Measurements from ENCODE around the gene SREBF1. TPM values are rescaled to one million over a fixed set of nuclear protein-coding genes. Genes with fewer than 3 reads are reported as not detected.
"Not testable (repeated sequence)": the region's sequence is repeated elsewhere in the genome, so short reads cannot be mapped to it uniquely, and the experiment has no call there.

The SREBF1 gene
- total RNA-seq, 1 donor from 2014 or later, result 85.0 TPM

DNA sequence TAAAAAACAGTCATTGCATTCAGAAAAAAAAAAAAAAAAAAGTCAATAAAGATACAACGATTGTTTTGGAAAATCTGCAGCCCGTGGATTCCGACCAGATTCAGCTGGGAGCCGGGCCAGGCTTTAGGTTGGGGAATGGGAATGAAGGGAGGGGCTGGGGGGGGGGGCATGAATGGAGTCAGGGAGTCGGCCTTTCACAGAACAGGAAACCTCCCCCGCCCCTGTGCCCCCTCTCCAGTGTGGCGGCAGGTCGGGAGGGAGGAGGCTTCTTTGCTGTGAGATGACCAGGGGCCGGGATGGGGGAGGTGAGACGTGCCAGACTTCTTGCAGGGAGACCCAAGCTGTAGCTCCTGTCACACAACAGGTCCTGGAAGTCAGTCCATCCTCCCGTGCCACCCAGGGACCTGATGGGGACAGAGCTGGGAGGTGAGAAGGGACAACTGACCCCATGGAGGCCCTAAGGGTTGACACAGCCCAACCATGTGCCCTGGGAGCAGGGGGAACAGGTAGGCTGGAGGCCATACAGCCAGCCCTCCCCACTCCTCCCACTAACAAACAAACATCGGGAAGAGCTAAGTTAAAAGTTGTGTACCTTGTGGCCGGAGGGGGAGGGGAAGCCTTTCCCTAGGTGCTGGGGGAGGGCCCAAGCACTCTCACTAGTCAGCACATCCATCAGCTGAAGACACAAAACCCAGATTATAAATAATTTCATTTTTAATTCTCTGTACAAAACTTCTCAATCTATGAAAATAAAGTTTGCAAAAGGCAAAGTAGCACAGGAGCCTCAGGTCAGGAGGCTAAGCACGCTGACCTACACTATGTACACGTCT lies 25.2 kb downstream of the SREBF1 start:
- H3K27me3 Mint-ChIP-seq, result peaks cover 3% of the 10 kb centered on the region

DNA sequence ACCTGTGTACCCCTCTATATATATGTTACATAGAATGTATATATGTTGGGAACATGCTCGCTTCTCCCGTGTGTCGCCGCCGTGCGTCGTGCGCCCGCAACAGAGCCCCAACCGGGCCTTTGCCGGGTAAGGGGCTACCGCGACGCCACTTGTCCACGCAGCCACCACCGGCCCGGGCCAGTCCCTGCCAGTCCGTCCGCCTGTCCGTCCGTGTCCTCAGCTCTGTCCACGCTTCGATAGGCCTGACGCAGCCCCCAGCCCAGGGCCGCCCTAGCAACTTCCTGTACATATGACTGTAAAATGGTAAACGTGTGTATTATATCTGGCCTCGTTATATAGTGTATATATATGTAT lies 25.9 kb downstream of the SREBF1 start:
- TF ChIP-seq, protein P1, sequence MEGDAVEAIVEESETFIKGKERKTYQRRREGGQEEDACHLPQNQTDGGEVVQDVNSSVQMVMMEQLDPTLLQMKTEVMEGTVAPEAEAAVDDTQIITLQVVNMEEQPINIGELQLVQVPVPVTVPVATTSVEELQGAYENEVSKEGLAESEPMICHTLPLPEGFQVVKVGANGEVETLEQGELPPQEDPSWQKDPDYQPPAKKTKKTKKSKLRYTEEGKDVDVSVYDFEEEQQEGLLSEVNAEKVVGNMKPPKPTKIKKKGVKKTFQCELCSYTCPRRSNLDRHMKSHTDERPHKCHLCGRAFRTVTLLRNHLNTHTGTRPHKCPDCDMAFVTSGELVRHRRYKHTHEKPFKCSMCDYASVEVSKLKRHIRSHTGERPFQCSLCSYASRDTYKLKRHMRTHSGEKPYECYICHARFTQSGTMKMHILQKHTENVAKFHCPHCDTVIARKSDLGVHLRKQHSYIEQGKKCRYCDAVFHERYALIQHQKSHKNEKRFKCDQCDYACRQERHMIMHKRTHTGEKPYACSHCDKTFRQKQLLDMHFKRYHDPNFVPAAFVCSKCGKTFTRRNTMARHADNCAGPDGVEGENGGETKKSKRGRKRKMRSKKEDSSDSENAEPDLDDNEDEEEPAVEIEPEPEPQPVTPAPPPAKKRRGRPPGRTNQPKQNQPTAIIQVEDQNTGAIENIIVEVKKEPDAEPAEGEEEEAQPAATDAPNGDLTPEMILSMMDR (IDR thresholded peaks at IDR 0.05; ENCODE audit: unreplicated experiment), result no peak
- H3K27ac Mint-ChIP-seq, result no peak overlapping the region
- DNase-seq (ENCODE audit: low spot score, unreplicated experiment), result no peak
- no peak overlapping the region for H3K4me3 Mint-ChIP-seq (ENCODE audit: low read depth)
- no peaks in the 10 kb centered on the region for H3K9me3 Mint-ChIP-seq (ENCODE audit: low read depth)
- peaks cover 11% of the 10 kb centered on the region for H3K36me3 Mint-ChIP-seq (ENCODE audit: insufficient read depth)
- peaks cover 13% of the 10 kb centered on the region for H3K4me1 Mint-ChIP-seq (ENCODE audit: low read depth)
- H3K27me3 Mint-ChIP-seq, result peaks cover 3% of the 10 kb centered on the region

More for the DNA sequence above, 25.2 kb downstream of the SREBF1 start:
- Mint-ChIP-seq H3K27ac (peak overlapping the region; percentile 88), H3K4me1 (ENCODE audit: low read depth) (peaks cover 13% of the 10 kb centered on the region), H3K4me3 (ENCODE audit: low read depth) (no peak overlapping the region), H3K36me3 (ENCODE audit: insufficient read depth) (peaks cover 9% of the 10 kb centered on the region), H3K9me3 (ENCODE audit: low read depth) (no peaks in the 10 kb centered on the region)
- no peak for DNase-seq (ENCODE audit: low spot score, unreplicated experiment)
- TF ChIP-seq, protein P1 (IDR thresholded peaks at IDR 0.05; ENCODE audit: unreplicated experiment), result no peak

DNA sequence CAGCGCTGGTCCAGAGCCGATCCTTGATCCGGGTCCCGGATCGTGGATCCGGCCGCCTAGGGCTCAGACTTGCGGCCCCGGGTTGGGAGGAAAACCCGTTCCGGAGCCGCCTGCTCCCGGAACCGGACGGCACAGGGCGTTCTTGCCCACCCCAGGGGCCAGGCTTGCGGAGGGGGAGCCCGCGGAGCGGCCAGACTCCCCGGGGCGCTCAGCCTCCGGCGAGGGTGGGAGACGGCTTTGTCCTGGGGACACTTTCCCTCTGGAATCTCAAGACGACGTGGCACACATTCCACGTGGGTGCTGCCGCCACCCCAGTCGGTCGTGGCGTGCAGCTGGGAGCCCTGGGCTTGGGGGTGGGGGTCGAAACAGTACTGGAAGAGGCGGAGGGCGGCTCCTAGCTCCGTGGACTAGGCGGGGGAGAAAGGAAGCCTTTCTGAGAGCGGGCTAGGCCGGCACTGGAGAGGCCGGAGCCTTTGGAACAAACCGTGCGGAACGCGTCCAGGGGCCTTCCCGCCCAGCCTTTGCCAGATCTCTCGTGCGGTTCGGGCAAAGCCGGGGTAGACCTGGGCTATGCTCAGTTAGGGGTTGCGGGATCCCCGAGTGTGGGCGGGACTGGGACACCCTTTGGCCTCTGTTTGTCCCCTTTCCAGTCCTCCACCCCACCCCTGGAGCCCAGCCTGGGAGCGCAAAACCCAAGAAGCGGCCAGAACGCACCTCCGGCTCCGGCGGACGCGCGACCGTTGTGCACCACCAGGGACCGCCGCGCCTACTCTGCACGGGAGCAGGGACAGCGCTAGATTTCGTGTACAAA lies 26.5 kb downstream of the SREBF1 start:
- no peak overlapping the region for H3K4me3 Mint-ChIP-seq (ENCODE audit: low read depth)
- H3K27me3 Mint-ChIP-seq, result peaks cover 3% of the 10 kb centered on the region
- peaks cover 11% of the 10 kb centered on the region for H3K36me3 Mint-ChIP-seq (ENCODE audit: insufficient read depth)
- no peak for DNase-seq (ENCODE audit: low spot score, unreplicated experiment)
- TF ChIP-seq, protein P1 (IDR thresholded peaks at IDR 0.05; ENCODE audit: unreplicated experiment), result no peak
- peaks cover 13% of the 10 kb centered on the region for H3K4me1 Mint-ChIP-seq (ENCODE audit: low read depth)
- no peaks in the 10 kb centered on the region for H3K9me3 Mint-ChIP-seq (ENCODE audit: low read depth)
- H3K27ac Mint-ChIP-seq, result no peak overlapping the region

DNA sequence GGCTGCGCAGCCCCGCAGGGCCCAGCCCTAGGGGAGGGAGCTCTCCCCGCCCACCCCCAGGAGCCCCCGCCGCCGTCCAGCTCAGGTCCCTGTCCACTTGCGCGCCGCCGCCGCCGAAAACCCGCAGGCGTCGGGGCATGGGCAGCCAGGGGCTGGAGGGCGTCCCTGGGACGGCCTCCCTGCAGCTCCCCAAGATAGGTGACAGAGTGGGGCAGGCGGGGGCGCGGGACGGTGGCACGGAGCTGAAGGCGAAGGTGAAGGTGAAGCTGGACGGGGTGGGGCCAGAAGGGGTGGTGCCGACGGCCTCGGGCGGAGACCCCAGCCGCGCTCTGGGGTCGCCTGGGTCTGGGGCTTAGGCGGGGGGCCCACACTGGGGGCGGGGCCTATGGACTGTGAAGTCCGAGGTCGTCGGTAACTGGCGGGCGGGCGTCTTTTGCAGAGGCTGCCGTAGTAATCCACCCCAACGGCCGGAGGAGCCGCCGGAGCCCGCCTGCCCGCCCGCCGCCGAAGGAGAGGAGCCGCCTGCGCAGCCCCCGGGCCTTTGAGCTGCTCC lies 27.2 kb downstream of the SREBF1 start:
- DNase-seq (ENCODE audit: low spot score, unreplicated experiment), result no peak
- Mint-ChIP-seq H3K4me3 (ENCODE audit: low read depth) (no peak overlapping the region), H3K27ac (no peak overlapping the region), H3K9me3 (ENCODE audit: low read depth) (no peaks in the 10 kb centered on the region), H3K27me3 (peaks cover 3% of the 10 kb centered on the region), H3K4me1 (ENCODE audit: low read depth) (peaks cover 13% of the 10 kb centered on the region), H3K36me3 (ENCODE audit: insufficient read depth) (peaks cover 11% of the 10 kb centered on the region)
- TF ChIP-seq, protein P1 (IDR thresholded peaks at IDR 0.05; ENCODE audit: unreplicated experiment), result no peak

DNA sequence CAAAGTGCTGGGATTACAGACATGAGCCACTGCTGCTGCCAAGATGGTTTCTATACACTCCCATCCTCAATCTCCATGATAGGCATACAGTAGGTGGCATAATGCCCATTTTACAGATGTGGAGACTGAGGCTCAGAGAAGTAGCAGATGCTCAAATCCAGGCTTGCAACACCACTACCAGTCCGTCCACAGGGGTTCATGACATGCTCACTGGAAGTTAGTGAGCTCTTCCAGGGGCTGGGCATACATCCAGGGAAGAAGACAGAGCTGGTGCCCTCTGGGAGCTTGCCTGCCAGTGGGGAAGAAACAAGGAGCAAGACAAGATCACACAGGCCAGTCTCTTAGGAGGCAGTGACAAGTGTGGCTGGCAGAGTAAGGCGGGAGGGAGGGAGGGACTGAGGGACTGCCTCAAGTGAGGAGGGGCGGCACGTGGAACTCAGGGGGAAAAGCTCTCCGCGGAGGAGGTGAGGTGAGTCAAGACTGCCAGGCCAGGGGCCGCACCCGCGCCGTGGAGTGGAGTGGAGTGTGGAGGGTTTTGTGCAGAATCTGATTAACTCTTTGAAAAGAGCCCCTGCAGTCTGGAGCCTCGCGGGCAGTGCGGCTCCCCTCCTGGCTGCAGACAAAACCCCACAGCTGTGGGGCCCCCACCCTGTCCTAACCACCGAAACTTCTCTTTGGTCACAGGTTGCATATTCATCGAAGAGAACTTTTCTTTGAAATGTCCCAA lies 27.9 kb downstream of the SREBF1 start:
- H3K27ac Mint-ChIP-seq, result peak overlapping the region; percentile 68
- no peaks in the 10 kb centered on the region for H3K9me3 Mint-ChIP-seq (ENCODE audit: low read depth)
- DNase-seq (ENCODE audit: low spot score, unreplicated experiment), result no peak
- H3K4me3 Mint-ChIP-seq (ENCODE audit: low read depth), result no peak overlapping the region
- TF ChIP-seq, protein P1 (IDR thresholded peaks at IDR 0.05; ENCODE audit: unreplicated experiment), result no peak
- peaks cover 13% of the 10 kb centered on the region for H3K4me1 Mint-ChIP-seq (ENCODE audit: low read depth)
- peaks cover 3% of the 10 kb centered on the region for H3K27me3 Mint-ChIP-seq
- peaks cover 16% of the 10 kb centered on the region for H3K36me3 Mint-ChIP-seq (ENCODE audit: insufficient read depth)

DNA sequence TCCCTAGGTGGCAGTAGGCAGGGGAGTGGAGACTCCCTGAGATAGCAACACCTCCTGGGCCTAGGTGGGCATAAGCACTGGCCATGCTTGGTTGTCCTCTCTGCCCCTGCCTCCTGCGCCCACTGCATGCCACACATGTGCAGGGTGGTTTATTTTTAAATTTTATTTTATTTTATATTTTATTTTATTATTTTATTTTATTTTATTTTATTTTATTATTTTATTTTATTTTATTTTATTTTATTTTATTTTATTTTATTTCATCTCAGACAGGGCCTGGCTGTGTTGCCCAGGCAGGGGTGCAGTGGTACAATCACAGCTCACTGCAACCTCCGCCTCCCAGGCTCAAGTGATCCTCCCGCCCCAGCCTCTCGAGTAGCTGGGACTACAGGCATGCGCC lies 28.6 kb downstream of the SREBF1 start:
- H3K27me3 Mint-ChIP-seq; H3K9me3 Mint-ChIP-seq (ENCODE audit: low read depth); H3K27ac Mint-ChIP-seq; DNase-seq (ENCODE audit: low spot score, unreplicated experiment); H3K4me3 Mint-ChIP-seq (ENCODE audit: low read depth): not testable (repeated sequence)
- Mint-ChIP-seq H3K36me3 (ENCODE audit: insufficient read depth) (peaks cover 18% of the 10 kb centered on the region), H3K4me1 (ENCODE audit: low read depth) (peaks cover 13% of the 10 kb centered on the region)
